GM11168 (cell line): ENCODE measurements around the gene FANCC.

Source experiments
- in situ Hi-C: fragments of 300-500 bp; cut with MboI; formaldehyde crosslinking; loops from one replicate; pipeline ENCODE4 v1.12.0; 2022; ENCODE audit warnings: low sequenced_read_pairs; ENCODE audit not compliant: unreplicated experiment

FANCC gene

GRCh38 chr9:95130484-95130883 lies 187.0 kb downstream of the FANCC start:
- in situ Hi-C loops = no loop called here

- in situ Hi-C loops = loop anchor here (10.0 kb wide), 1 partner anchor 345 kb away; no protein-coding TSS in a partner anchor
Measured at GRCh38 chr9:95129476-95130291, 187.8 kb downstream of the FANCC start.

- in situ Hi-C loops = loop anchor here (10.0 kb wide), 1 partner anchor 343 kb away; no protein-coding TSS in a partner anchor
Measured at GRCh38 chr9:95128177-95128524, 189.4 kb downstream of the FANCC start.

- in situ Hi-C loops = loop anchor here (10.0 kb wide), 1 partner anchor 343 kb away; no protein-coding TSS in a partner anchor
Measured at GRCh38 chr9:95127249-95128176, 190.0 kb downstream of the FANCC start.

GRCh38 chr9:95126739-95127138 lies 190.8 kb downstream of the FANCC start:
- in situ Hi-C loops = loop anchor here (10.0 kb wide), 1 partner anchor 342 kb away; no protein-coding TSS in a partner anchor

- in situ Hi-C loops = loop anchor here (10.0 kb wide), 1 partner anchor 341 kb away; no protein-coding TSS in a partner anchor
Measured at GRCh38 chr9:95125652-95126051, 191.9 kb downstream of the FANCC start.

GRCh38 chr9:95124582-95125367 lies 192.7 kb downstream of the FANCC start:
- in situ Hi-C loops = loop anchor here (5.0 to 10.0 kb wide), 2 partner anchors 340 to 442 kb away; no protein-coding TSS in a partner anchor

- in situ Hi-C loops = loop anchor here (5.0 to 10.0 kb wide), 2 partner anchors 336 to 439 kb away; no protein-coding TSS in a partner anchor
Measured at GRCh38 chr9:95120781-95121370, 196.6 kb downstream of the FANCC start.

- in situ Hi-C loops = no loop called here
Measured at GRCh38 chr9:95118596-95118995, 198.9 kb downstream of the FANCC start.

- in situ Hi-C loops = no loop called here
Measured at GRCh38 chr9:95116808-95117204, 200.7 kb downstream of the FANCC start.

GRCh38 chr9:95116002-95116807 lies 201.3 kb downstream of the FANCC start:
- in situ Hi-C loops = no loop called here

- in situ Hi-C loops = no loop called here
Measured at GRCh38 chr9:95115104-95115503, 202.4 kb downstream of the FANCC start.

GRCh38 chr9:95112436-95113280 lies 204.9 kb downstream of the FANCC start:
- in situ Hi-C loops = no loop called here

- in situ Hi-C loops = no loop called here
Measured at GRCh38 chr9:95111716-95112115, 205.8 kb downstream of the FANCC start.

GRCh38 chr9:95110921-95111525 lies 206.5 kb downstream of the FANCC start:
- in situ Hi-C loops = no loop called here

- in situ Hi-C loops = no loop called here
Measured at GRCh38 chr9:95109456-95109855, 208.1 kb downstream of the FANCC start.

GRCh38 chr9:95108777-95109176 lies 208.7 kb downstream of the FANCC start:
- in situ Hi-C loops = no loop called here
